ENCODE results near the gene HOXB9.

GRCh38 chr17:48600244-48601098 is 25.7 kb downstream of the HOXB9 start:
- TF ChIP-seq EP300 (IDR thresholded peaks at IDR 0.05): no peak
- no peak for TF ChIP-seq POLR2AphosphoS5 (IDR thresholded peaks at IDR 0.05)
- no peak for TF ChIP-seq CTCF (IDR thresholded peaks at IDR 0.05)
